Omental fat pad (tissue), 4 donors: ENCODE measurements around the gene PNMA6A. TPM values are rescaled to one million over a fixed set of nuclear protein-coding genes. Genes with fewer than 3 reads are reported as not detected.
"Not testable (repeated sequence)": the region's sequence is repeated elsewhere in the genome, so short reads cannot be mapped to it uniquely, and the experiment has no call there.

Experiments
- ATAC-seq: fragments of 150-250 bp; one replicate; pipeline ENCODE4 v1.9.1; 2016; ENCODE audit warnings: mild to moderate bottlenecking, moderate library complexity; ENCODE audit not compliant: low FRiP score
- DNase-seq: peaks from one replicate; pipeline ENCODE4 v3.0.0-alpha.2; 2019; ENCODE audit warnings: low spot score
- CTCF ChIP-seq, 3 donors: fragments of 450-650 bp; IDR thresholded peaks; one replicate each; pipeline ENCODE4 v1.5.1; 2016 to 2017; ENCODE audit warnings: antibody characterized with exemption in 3 of 3, mild to moderate bottlenecking in 3 of 3, moderate library complexity in 2 of 3
- small RNA-seq: library from RNA; depleted of rRNA; stranded (forward); fragments of <200 nt; gene quantifications from one replicate; pipeline ENCODE3, GENCODE V24; 2016
- total RNA-seq, 4 donors: library from RNA; depleted of rRNA; stranded (reverse); fragments of >200 nt; gene quantifications; one replicate each; pipeline ENCODE4 v1.1.0, GENCODE V29; 2016

Gene PNMA6A
- total RNA-seq, 4 donors from 2014 or later = 1.1 to 2.3 (median 1.7) TPM

DNA sequence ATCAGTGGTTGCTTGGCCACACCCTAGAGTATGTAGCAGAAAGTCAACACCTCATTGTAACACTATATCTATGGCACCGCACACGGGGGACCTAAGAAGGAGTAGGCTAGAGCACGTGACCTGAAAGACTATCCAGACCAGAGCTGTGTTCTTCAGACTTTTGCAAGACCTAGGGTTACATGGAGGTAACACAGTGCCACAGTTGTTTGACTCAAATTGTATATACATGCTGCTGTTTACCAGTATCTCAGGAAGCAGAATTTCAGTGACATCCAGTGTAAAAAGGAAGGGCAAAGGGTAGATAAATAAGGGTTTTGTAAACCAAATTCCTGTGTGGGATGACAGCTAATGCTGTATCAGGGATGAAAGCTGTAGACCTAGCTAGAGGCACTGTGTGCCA, 30.2 kb downstream of the PNMA6A start:
- DNase-seq (no peak), ATAC-seq (no peak)
- no peak for TF ChIP-seq CTCF (IDR thresholded peaks at IDR 0.05)

DNA sequence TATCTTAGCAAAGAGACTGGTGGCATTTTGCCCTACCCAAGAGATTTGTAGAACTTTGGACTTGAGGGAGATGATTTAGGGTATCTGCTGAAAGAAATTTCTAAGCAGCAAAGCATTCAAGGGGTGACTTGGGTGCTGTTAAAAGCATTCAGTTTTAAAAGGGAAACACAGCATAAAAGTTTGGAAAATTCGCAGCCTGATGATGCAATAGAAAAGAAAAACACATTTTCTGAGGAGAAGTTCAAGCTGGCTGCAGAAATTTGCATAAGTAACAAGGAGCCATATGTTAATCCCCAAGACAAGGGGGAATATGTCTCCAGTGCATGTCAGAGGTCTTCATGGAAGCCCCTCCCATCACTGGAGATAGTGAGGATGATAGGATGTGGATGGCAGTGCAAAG, 32.7 kb downstream of the PNMA6A start:
- not testable (repeated sequence) for DNase-seq, ATAC-seq

- not testable (repeated sequence) for ATAC-seq, DNase-seq
Measured at GRCh38 chrX:153106092-153106801, 34.0 kb downstream of the PNMA6A start.

DNA sequence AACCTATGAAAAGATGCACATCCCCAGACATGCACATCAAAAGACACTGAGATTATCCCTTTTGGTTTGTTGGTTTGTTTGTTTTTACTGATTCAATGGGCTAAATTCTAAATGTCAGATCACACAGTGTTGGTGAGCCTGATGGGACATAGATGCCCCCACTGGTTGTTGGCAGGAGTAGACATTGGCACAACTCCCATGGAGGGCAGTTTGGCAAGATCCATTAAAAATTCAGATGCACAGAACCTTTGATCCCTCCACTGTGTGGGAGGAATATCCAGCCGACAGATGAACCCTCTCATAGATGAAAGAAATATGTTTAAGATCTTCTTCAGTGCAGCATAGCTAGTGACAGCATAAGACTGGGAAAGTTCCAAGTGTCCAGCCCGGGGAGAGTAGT, 38.5 kb downstream of the PNMA6A start:
- not testable (repeated sequence) for DNase-seq, ATAC-seq

GRCh38 chrX:153113851-153114250, 41.6 kb downstream of the PNMA6A start:
- ATAC-seq, DNase-seq: not testable (repeated sequence)

- not testable (repeated sequence) for ATAC-seq, DNase-seq
Measured at GRCh38 chrX:153117754-153118153, 45.5 kb downstream of the PNMA6A start.

GRCh38 chrX:153120230-153120629, 48.0 kb downstream of the PNMA6A start:
- DNase-seq, ATAC-seq: not testable (repeated sequence)

GRCh38 chrX:153123468-153123867, 51.2 kb downstream of the PNMA6A start:
- ATAC-seq, DNase-seq: not testable (repeated sequence)

Small RNA genes lying within 50 kb of the gene (small RNA-seq; reads per million reads assigned to genes)
- not detected for gene AC243428.1

Other genes starting within 250 kb of the PNMA6A start
- gene CETN2, start 241.7 kb upstream of the PNMA6A start, total RNA-seq = 10 to 100 TPM; 17.3 to 28.8 (median 19.7) TPM
- gene NSDHL, start 241.4 kb upstream of the PNMA6A start, total RNA-seq = 10 to 100 TPM; 13.2 to 55.3 (median 25.9) TPM
- gene ZNF185, start 174.4 kb upstream of the PNMA6A start, total RNA-seq = 10 to 100 TPM in 2 of 4 donors, 1 to 10 TPM in 2; 5.2 to 13.4 (median 9.0) TPM
- gene PNMA5, start 78.3 kb upstream of the PNMA6A start, total RNA-seq = not detected
- gene PNMA3, start 16.0 kb upstream of the PNMA6A start, total RNA-seq = under 1 TPM; 0.24 to 0.46 (median 0.38) TPM
- not detected for gene MAGEA1, start 106.8 kb downstream of the PNMA6A start, total RNA-seq
- not detected for gene PNMA6F, start 249.3 kb downstream of the PNMA6A start, total RNA-seq